Measurements from ENCODE around the gene GSTK1. TPM values are rescaled to one million over a fixed set of nuclear protein-coding genes. Genes with fewer than 3 reads are reported as not detected.
"Not testable (repeated sequence)": the region's sequence is repeated elsewhere in the genome, so short reads cannot be mapped to it uniquely, and the experiment has no call there.

Gene GSTK1
- total and polyA plus RNA-seq, 3 donors from 2014 or later: 105 to 169 (median 136) TPM

- no peaks in the 10 kb centered on the region for H3K27me3 ChIP-seq
- peaks cover 13% of the 10 kb centered on the region for H3K4me1 ChIP-seq
- no peak for DNase-seq
- peak overlapping the region; percentile 62 to 64 for H3K27ac ChIP-seq
- TF ChIP-seq POLR2A (IDR thresholded peaks at IDR 0.05): no peak
- no peak for TF ChIP-seq CTCF (IDR thresholded peaks at IDR 0.05)
- no peaks in the 10 kb centered on the region for H3K9me3 ChIP-seq
- H3K36me3 ChIP-seq (ENCODE audit: low read depth, missing control alignments): no peaks in the 10 kb centered on the region
- peak overlapping the region; percentile 67 to 83 for H3K4me3 ChIP-seq
- WGBS, 2 donors: 51 to 72% methylated on average over 15 to 17 of the region's 17 CpGs
- intact Hi-C loops (cut with DNase I; ENCODE audit: low total_unique reads): no loop called here
These were observed 24.2 kb downstream of the GSTK1 start for GRCh38 chr7:143287339-143287934.

GRCh38 chr7:143287935-143288826 lies 24.9 kb downstream of the GSTK1 start, which contains the start of gene CASP2:
Gene CASP2 (plus strand): TSS chr7:143288351. CDS start chr7:143288456, 105 bp downstream.
- intact Hi-C loops (cut with DNase I; ENCODE audit: low total_unique reads): no loop called here
- Histone ChIP-seq H3K4me3 (peak within 1 kb of the TSS; percentile 67 to 83), H3K9me3 (no peaks in the 10 kb centered on the region), H3K27me3 (no peaks in the 10 kb centered on the region), H3K36me3 (ENCODE audit: low read depth, missing control alignments) (no peaks in the 10 kb centered on the region), H3K27ac (peak within 1 kb of the TSS; percentile 62 to 64), H3K4me1 (peaks cover 13% of the 10 kb centered on the region)
- 1 to 2% methylated on average over 53 to 80 of the region's 84 CpGs for WGBS, 2 donors
- TF ChIP-seq CTCF (IDR thresholded peaks at IDR 0.05): peak in 1 of 3 experiments; percentile 22
- no peak for TF ChIP-seq POLR2A (IDR thresholded peaks at IDR 0.05)
- peak; percentile 97 for DNase-seq

GRCh38 chr7:143288836-143289235 lies 25.6 kb downstream of the GSTK1 start:
- TF ChIP-seq CTCF (IDR thresholded peaks at IDR 0.05) (no peak), POLR2A (IDR thresholded peaks at IDR 0.05) (no peak)
- H3K27ac ChIP-seq: peak overlapping the region; percentile 62 to 64
- 2 to 3% methylated on average over 11 of the region's 11 CpGs for WGBS, 2 donors
- no peaks in the 10 kb centered on the region for H3K27me3 ChIP-seq
- H3K9me3 ChIP-seq: no peaks in the 10 kb centered on the region
- H3K4me3 ChIP-seq: peak overlapping the region; percentile 67 to 83
- peaks cover 13% of the 10 kb centered on the region for H3K4me1 ChIP-seq
- intact Hi-C loops (cut with DNase I; ENCODE audit: low total_unique reads): no loop called here
- no peaks in the 10 kb centered on the region for H3K36me3 ChIP-seq (ENCODE audit: low read depth, missing control alignments)
- no peak for DNase-seq

- WGBS, 2 donors: 24 to 30% methylated on average over 6 of the region's 6 CpGs
- intact Hi-C loops (cut with DNase I; ENCODE audit: low total_unique reads): no loop called here
- DNase-seq: no peak
- H3K27ac ChIP-seq: no peak overlapping the region
- H3K9me3 ChIP-seq: no peaks in the 10 kb centered on the region
- TF ChIP-seq POLR2A (IDR thresholded peaks at IDR 0.05): no peak
- no peak for TF ChIP-seq CTCF (IDR thresholded peaks at IDR 0.05)
- H3K27me3 ChIP-seq: no peaks in the 10 kb centered on the region
- peak overlapping the region; percentile 67 to 83 for H3K4me3 ChIP-seq
- H3K4me1 ChIP-seq: peaks cover 13% of the 10 kb centered on the region
- no peaks in the 10 kb centered on the region for H3K36me3 ChIP-seq (ENCODE audit: low read depth, missing control alignments)
These were observed 26.2 kb downstream of the GSTK1 start for GRCh38 chr7:143289421-143289820.

- H3K9me3 ChIP-seq; H3K36me3 ChIP-seq (ENCODE audit: low read depth, missing control alignments); DNase-seq; H3K27ac ChIP-seq; H3K4me3 ChIP-seq; intact Hi-C loops (cut with DNase I; ENCODE audit: low total_unique reads); H3K27me3 ChIP-seq: not testable (repeated sequence)
- WGBS, 2 donors: 69 to 71% methylated on average over 4 of the region's 4 CpGs
- H3K4me1 ChIP-seq: peaks cover 13% of the 10 kb centered on the region
These were observed 26.6 kb downstream of the GSTK1 start for GRCh38 chr7:143289888-143290287.

Data from testis (tissue), 3 donors.